Testis (tissue), 3 donors: ENCODE measurements around the gene MAP3K7. TPM values are rescaled to one million over a fixed set of nuclear protein-coding genes. Genes with fewer than 3 reads are reported as not detected.
A peak's percentile ranks its signal among the peaks of the same experiment; 100 is the strongest.

Experiments used
- DNase-seq: peaks from one replicate; pipeline ENCODE4 v3.0.0-alpha.2; 2019
- H3K27ac ChIP-seq, 2 donors: fragments of 200-600 bp; sonication (generic); one replicate each; pipeline ENCODE4 v1.5.1; 2019
- H3K27me3 ChIP-seq: fragments of 200-600 bp; sonication (generic); one replicate; pipeline ENCODE4 v1.5.1; 2019
- H3K36me3 ChIP-seq: fragments of 200-600 bp; sonication (generic); one replicate; pipeline ENCODE4 v1.5.1; 2017; ENCODE audit warnings: low read depth; ENCODE audit errors: missing control alignments
- H3K4me1 ChIP-seq: fragments of 200-600 bp; sonication (generic); one replicate; pipeline ENCODE4 v1.5.1; 2019
- H3K4me3 ChIP-seq, 2 donors: fragments of 200-600 bp; sonication (generic); one replicate each; pipeline ENCODE4 v1.5.1; 2017 to 2019
- H3K9me3 ChIP-seq: fragments of 200-600 bp; sonication (generic); one replicate; pipeline ENCODE4 v1.5.1; 2017
- POLR2A ChIP-seq: fragments of 450-650 bp; IDR thresholded peaks from one replicate; pipeline ENCODE4 v1.6.1; 2017; ENCODE audit warnings: antibody characterized with exemption, mild to moderate bottlenecking, moderate library complexity
- WGBS, 2 donors: methylation state at CpG; one replicate each; pipeline ENCODE4 v1.1.5; 2018; 5-methylcytosine and 5-hydroxymethylcytosine counted together
- intact Hi-C: fragments of 100-400 bp; cut with DNase I; formaldehyde crosslinking; loops from one replicate; pipeline ENCODE4 v1.15.1; 2023; ENCODE audit warnings: low total_unique reads
- polyA plus RNA-seq: library from polyadenylated mRNA; stranded (reverse); fragments of 350-450 nt; fragmentation: Illumina TruSeq; extraction: RNeasy Lipid Tissue Mini Kit (QIAGEN cat#74804); gene quantifications from one replicate; pipeline ENCODE4 v1.2.3, GENCODE V29; 2014; ENCODE audit warnings: low read depth, low replicate concordance; ENCODE audit not compliant: insufficient read depth
- total RNA-seq, 2 donors: library from RNA; depleted of rRNA; stranded (reverse); fragments of >200 nt; gene quantifications; one replicate each; pipeline ENCODE4 v1.2.3, GENCODE V29; 2016
- TF ChIP-seq, protein P1 (sequence below), 3 experiments: fragments of 450-650 bp in 2 of 3; fragments of 200-600 bp in 1 of 3; sonication (generic) in 1 of 3; IDR thresholded peaks; one replicate each; pipeline ENCODE4 v1.5.1; 2016 to 2019; ENCODE audit warnings: antibody characterized with exemption in 3 of 3, mild to moderate bottlenecking in 2 of 3, moderate library complexity in 1 of 3

Gene MAP3K7
- total and polyA plus RNA-seq, 3 donors from 2014 or later = 20.2 to 39.0 (median 35.7) TPM

DNA sequence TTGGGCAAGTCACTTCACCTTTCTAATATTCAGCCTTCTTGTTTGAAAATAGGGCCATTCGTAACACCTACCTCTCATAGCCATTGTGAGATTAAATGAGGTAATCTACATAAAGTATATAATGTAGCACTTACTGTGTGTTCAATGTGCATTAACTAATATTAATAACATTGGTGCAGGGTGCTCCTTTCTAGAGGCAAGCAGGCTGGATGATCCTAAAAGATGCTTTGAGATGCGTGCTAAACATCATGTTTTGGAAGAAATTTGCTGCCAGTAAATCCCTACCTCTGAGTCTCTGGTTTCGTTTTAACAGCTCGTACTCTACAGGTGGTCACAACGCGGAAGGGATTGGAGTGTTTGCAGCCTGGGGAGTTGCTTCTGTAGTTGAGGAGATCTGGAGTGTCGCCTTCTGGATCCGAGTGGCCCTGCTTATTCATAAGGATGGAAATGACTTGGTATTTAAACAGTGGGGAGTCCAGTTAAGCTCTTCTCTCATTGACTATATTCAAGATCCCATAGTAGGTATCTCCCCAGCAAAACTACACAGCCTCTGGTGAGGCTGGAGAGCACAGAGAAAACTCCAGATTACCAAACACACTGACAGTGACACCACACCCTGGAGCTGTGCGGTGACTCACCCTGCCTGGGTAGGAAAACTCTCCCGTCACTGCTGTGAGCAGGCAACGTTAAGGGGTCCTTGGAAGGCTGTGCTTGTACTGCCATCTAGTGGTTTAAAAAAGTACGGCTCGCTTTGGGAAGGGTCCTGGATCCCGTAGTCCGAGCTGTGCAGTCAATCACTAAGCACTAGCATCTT, 107.9 kb downstream of the MAP3K7 start:
- TF ChIP-seq POLR2A = no peak
- TF ChIP-seq, protein P1, sequence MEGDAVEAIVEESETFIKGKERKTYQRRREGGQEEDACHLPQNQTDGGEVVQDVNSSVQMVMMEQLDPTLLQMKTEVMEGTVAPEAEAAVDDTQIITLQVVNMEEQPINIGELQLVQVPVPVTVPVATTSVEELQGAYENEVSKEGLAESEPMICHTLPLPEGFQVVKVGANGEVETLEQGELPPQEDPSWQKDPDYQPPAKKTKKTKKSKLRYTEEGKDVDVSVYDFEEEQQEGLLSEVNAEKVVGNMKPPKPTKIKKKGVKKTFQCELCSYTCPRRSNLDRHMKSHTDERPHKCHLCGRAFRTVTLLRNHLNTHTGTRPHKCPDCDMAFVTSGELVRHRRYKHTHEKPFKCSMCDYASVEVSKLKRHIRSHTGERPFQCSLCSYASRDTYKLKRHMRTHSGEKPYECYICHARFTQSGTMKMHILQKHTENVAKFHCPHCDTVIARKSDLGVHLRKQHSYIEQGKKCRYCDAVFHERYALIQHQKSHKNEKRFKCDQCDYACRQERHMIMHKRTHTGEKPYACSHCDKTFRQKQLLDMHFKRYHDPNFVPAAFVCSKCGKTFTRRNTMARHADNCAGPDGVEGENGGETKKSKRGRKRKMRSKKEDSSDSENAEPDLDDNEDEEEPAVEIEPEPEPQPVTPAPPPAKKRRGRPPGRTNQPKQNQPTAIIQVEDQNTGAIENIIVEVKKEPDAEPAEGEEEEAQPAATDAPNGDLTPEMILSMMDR (IDR thresholded peaks at IDR 0.05) = peak; percentile 88
- intact Hi-C loops = loop anchor here (10.0 kb wide), 1 partner anchor 524 kb away; no protein-coding TSS in a partner anchor
- no peaks in the 10 kb centered on the region for H3K36me3 ChIP-seq
- H3K9me3 ChIP-seq = no peaks in the 10 kb centered on the region
- H3K4me3 ChIP-seq = no peak overlapping the region
- peak; percentile 91 for DNase-seq
- H3K27ac ChIP-seq = no peak overlapping the region
- no peaks in the 10 kb centered on the region for H3K27me3 ChIP-seq
- no peaks in the 10 kb centered on the region for H3K4me1 ChIP-seq
- WGBS, 2 donors = 31 to 34% methylated on average over 15 of the region's 15 CpGs

DNA sequence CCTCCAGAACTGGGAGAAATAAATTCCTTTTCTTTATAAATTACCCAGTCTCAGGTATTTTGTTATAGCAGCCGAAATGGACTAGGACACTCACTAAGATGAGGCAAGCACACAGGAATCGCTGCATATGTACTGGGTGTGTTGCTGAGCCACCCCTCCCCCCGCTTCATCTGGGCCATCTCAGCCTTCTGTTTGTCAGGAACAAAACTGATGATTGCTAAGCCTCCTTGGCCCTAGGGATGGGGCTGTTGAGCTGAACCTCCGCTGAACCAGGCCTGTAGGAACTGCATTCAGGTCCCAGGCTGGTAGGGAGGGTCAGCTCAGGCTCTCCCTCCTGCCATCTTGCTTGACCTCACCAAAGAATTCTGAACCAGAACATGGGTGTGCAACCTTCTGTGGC, 108.6 kb downstream of the MAP3K7 start:
- no peak for TF ChIP-seq POLR2A
- TF ChIP-seq, protein P1 (IDR thresholded peaks at IDR 0.05) = no peak
- Histone ChIP-seq H3K9me3 (no peaks in the 10 kb centered on the region), H3K27me3 (no peaks in the 10 kb centered on the region), H3K4me3 (no peak overlapping the region), H3K4me1 (no peaks in the 10 kb centered on the region), H3K36me3 (no peaks in the 10 kb centered on the region), H3K27ac (no peak overlapping the region)
- 84% methylated on average over 2 to 4 of the region's 4 CpGs for WGBS, 2 donors
- intact Hi-C loops = loop anchor here (10.0 kb wide), 1 partner anchor 523 kb away; no protein-coding TSS in a partner anchor
- DNase-seq = no peak

DNA sequence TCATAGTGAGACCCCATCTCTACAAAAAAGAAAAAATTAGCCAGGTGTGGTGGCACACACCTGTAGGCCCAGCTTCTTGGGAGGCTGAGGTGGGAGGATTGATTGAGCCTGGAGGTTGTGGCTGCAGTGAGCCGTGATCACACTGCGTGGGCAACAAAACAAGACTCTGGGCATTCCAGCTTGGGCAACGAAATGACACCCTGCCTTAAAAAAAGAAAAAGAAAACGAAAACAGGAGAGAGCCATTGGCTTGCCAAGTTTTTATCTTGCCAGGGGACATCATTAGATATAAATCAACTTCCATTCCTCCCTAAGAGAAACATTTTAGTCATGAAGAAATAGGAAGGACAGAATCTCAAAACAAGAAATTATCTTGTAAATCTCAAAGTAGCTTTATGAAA, 109.5 kb downstream of the MAP3K7 start:
- intact Hi-C loops = loop anchor here (10.0 kb wide), 1 partner anchor 523 kb away; no protein-coding TSS in a partner anchor
- WGBS, 2 donors = 81 to 82% methylated on average over 4 of the region's 4 CpGs

DNA sequence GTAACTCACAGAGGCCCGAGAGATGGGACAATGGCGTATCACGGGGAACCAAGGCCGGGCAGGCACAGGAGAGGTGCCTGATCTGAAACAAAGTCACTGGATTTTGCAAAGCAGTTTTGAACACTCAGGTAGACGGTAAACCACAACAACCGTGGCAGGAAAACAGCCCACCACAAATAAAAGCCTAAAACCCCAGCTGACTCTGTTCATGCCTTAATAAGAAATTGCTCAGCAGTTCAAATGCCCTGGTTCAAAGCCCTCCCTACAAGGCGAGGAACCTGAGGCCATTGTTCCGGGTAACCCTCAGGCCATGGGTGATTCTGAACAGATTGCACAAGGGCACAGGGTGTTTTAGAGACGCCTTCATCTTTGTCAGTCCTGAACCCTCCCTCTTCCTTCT, 114.2 kb downstream of the MAP3K7 start:
- WGBS, 2 donors = 89 to 91% methylated on average over 9 of the region's 9 CpGs
- H3K4me3 ChIP-seq = no peak overlapping the region
- no peaks in the 10 kb centered on the region for H3K9me3 ChIP-seq
- H3K36me3 ChIP-seq = no peaks in the 10 kb centered on the region
- H3K4me1 ChIP-seq = peaks cover 5% of the 10 kb centered on the region
- no peaks in the 10 kb centered on the region for H3K27me3 ChIP-seq
- intact Hi-C loops = loop anchor here (10.0 kb wide), 1 partner anchor 518 kb away; no protein-coding TSS in a partner anchor
- DNase-seq = no peak
- no peak overlapping the region for H3K27ac ChIP-seq
- TF ChIP-seq, protein P1 (IDR thresholded peaks at IDR 0.05) = no peak

More for the DNA sequence above, 109.5 kb downstream of the MAP3K7 start:
- TF ChIP-seq, protein P1 (IDR thresholded peaks at IDR 0.05) = no peak
- TF ChIP-seq POLR2A = no peak
- H3K36me3 ChIP-seq = no peaks in the 10 kb centered on the region
- H3K9me3 ChIP-seq = no peaks in the 10 kb centered on the region
- no peak overlapping the region for H3K4me3 ChIP-seq
- no peak for DNase-seq
- H3K27me3 ChIP-seq = no peaks in the 10 kb centered on the region
- no peaks in the 10 kb centered on the region for H3K4me1 ChIP-seq
- no peak overlapping the region for H3K27ac ChIP-seq
